ENCODE results near the gene ZFAND2A. TPM values are rescaled to one million over a fixed set of nuclear protein-coding genes. Genes with fewer than 3 reads are reported as not detected.

The ZFAND2A gene
- total RNA-seq, 2 experiments from 2014 or later = 92.3 to 92.5 TPM

DNA sequence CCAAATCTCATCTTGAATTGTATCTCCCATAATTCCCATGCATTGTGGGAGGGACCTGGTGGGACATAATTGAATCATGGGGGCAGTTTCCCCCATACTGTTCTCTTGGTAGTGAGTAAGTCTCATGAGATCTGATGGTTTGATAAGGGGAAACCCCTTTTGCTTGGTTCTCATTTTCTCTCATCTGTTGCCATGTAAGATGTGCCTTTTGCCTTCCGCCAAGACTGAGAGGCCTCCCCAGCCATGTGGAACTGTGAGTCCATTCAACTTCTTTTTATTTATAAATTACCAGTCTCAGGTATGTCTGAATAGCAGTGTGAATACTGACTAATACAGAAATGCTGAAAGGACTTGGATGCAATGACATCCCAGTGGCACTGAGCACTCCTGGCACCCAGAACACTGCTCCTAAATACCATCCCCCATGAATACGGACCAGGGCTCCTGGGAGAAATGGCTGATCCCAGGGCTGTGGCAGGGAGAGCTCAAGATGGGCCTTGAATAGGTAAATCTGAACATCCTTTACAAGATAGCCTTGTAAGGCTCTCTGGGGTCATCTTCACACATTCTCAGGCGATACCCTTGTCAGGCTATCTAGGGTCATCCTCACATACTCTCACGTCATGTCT, 19.4 kb downstream of the ZFAND2A start:
- Mint-ChIP-seq H3K27ac (no peak overlapping the region), H3K27me3 (no peaks in the 10 kb centered on the region), H3K4me3 (peak overlapping the region; percentile 74), H3K36me3 (ENCODE audit: low read depth) (no peaks in the 10 kb centered on the region), H3K9me3 (no peaks in the 10 kb centered on the region), H3K4me1 (ENCODE audit: low read depth) (peaks cover 19% of the 10 kb centered on the region)
- DNase-seq (no peak), ATAC-seq (ENCODE audit: poor library complexity) (no peak)
- intact Hi-C loops (cut with DNase I, micrococcal nuclease) = no loop called here
- H3K27ac ChIP-seq (ENCODE audit: low read depth in 1 of 2, low read length in 2 of 2) = no peak overlapping the region
- no peaks in the 10 kb centered on the region for H3K27me3 ChIP-seq (ENCODE audit: control insufficient read depth in 1 of 2, insufficient read depth in 2 of 2, low read length in 2 of 2)
- ChIA-PET POLR2A (interaction anchor here (4.4 kb wide), 1 partner anchor 20 kb away, joined by 33 read pairs; the partner anchor contains the start of gene ZFAND2A), CTCF (no interaction called here)
- H3K4me1 ChIP-seq (ENCODE audit: insufficient read depth, low read length) = peaks cover 20% of the 10 kb centered on the region
- no peak overlapping the region for H3K4me3 ChIP-seq (ENCODE audit: low read length)
- TF ChIP-seq, protein P1, sequence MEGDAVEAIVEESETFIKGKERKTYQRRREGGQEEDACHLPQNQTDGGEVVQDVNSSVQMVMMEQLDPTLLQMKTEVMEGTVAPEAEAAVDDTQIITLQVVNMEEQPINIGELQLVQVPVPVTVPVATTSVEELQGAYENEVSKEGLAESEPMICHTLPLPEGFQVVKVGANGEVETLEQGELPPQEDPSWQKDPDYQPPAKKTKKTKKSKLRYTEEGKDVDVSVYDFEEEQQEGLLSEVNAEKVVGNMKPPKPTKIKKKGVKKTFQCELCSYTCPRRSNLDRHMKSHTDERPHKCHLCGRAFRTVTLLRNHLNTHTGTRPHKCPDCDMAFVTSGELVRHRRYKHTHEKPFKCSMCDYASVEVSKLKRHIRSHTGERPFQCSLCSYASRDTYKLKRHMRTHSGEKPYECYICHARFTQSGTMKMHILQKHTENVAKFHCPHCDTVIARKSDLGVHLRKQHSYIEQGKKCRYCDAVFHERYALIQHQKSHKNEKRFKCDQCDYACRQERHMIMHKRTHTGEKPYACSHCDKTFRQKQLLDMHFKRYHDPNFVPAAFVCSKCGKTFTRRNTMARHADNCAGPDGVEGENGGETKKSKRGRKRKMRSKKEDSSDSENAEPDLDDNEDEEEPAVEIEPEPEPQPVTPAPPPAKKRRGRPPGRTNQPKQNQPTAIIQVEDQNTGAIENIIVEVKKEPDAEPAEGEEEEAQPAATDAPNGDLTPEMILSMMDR (IDR thresholded peaks at IDR 0.05) = no peak
- no peaks in the 10 kb centered on the region for H3K9me3 ChIP-seq (ENCODE audit: control insufficient read depth in 1 of 2, insufficient read depth in 1 of 2, low read length in 2 of 2)
- no peaks in the 10 kb centered on the region for H3K36me3 ChIP-seq (ENCODE audit: insufficient read depth, low read length)

DNA sequence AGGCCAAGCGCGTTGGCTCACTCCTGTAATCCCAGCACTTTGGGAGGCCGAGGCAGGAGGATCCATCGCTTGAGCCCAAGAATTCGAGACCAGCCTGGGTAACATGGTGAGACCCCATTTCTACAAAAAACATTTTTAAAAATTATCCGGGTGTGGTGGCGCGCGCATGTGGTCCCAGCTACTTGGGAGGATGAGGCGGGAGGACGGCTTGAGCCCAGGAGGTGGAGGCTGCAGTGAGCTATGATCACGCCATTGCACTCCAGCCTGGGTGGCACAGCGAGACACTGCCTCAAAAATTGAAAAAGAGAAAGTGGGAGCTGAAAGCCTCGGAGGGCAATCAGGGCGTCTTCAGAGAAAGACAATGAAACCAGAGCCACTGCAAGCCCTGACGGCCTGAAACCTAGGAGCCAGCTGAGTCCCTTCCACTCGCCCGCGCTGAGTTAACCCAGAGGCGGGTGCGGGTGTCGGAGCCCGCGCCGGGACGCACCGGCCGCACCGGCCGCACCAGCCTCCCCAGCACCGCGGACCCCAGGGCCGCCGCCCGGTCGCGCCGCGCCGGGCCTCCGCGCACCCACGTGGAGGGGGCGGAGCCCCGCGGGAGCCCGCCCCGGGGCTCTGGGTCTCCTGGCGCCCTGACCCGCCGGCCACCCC, 22.4 kb downstream of the ZFAND2A start:
- DNase-seq = no peak
- H3K4me3 ChIP-seq (ENCODE audit: low read length) = peak overlapping the region; percentile 62
- H3K27ac ChIP-seq (ENCODE audit: low read depth in 1 of 2, low read length in 2 of 2) = peak overlapping the region; percentile 50 to 65
- H3K4me3 Mint-ChIP-seq = peak overlapping the region; percentile 95
- H3K27me3 ChIP-seq (ENCODE audit: control insufficient read depth in 1 of 2, insufficient read depth in 2 of 2, low read length in 2 of 2) = no peaks in the 10 kb centered on the region
- TF ChIP-seq, protein P1 (IDR thresholded peaks at IDR 0.05) = no peak
- POLR2A ChIA-PET = interaction anchor here (0.8 to 4.4 kb wide), 5 partner anchors 23 to 162 kb away, joined by 4 to 33 read pairs (median 7); partner anchors contain the start of genes COX19 and ZFAND2A
- H3K27ac Mint-ChIP-seq = peak overlapping the region; percentile 71
- no peaks in the 10 kb centered on the region for H3K36me3 ChIP-seq (ENCODE audit: insufficient read depth, low read length)
- H3K9me3 Mint-ChIP-seq = no peaks in the 10 kb centered on the region
- H3K9me3 ChIP-seq (ENCODE audit: control insufficient read depth in 1 of 2, insufficient read depth in 1 of 2, low read length in 2 of 2) = no peaks in the 10 kb centered on the region
- H3K4me1 ChIP-seq (ENCODE audit: insufficient read depth, low read length) = peaks cover 20% of the 10 kb centered on the region
- peak; percentile 46 for ATAC-seq (ENCODE audit: poor library complexity)
- CTCF ChIA-PET = interaction anchor here (1.0 to 3.3 kb wide), 3 partner anchors 23 to 144 kb away, joined by 3 to 11 read pairs (median 6); partner anchors contain the start of gene ZFAND2A
- intact Hi-C loops (cut with DNase I, micrococcal nuclease) = loop anchor here (1.0 to 5.0 kb wide), 4 partner anchors 23 to 260 kb away; partner anchors contain the start of genes ZFAND2A (in 2 of the 2), COX19 (in 1 of the 2) and GET4 (in 1 of the 2)
- peaks cover 19% of the 10 kb centered on the region for H3K4me1 Mint-ChIP-seq (ENCODE audit: low read depth)
- H3K36me3 Mint-ChIP-seq (ENCODE audit: low read depth) = peaks cover 5% of the 10 kb centered on the region
- no peaks in the 10 kb centered on the region for H3K27me3 Mint-ChIP-seq

DNA sequence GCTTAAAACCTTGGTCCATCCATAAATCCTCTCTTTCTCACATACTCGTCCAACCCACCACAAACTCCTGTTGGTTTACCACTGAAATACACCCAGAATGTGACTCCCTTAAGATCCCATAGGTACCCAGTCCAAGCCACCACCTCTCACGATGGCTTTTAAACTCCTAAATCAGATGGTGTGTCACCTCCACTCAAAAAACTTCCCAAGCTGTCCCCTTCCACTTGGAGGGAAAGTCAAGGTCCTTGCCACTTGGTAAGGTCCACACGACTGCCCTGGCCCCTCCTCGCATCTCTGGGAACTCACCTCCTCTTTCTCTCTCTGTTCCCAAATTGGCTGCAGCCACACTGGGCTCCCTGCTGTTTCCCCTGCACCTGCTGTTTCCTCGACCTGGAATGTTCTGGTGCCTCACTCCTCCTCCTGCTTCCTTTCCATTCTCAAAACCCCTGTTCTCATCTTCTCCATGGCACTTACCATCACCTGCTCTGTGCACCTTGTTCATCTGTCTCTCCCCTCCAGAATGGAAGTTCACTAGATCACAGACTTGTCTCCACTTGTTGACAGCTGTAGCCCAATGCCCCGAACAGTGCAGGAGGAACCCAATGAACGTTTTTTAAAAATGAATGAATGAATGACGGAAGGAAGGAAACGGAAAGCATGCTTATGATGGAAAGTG, 23.0 kb downstream of the ZFAND2A start:
- Mint-ChIP-seq H3K27me3 (no peaks in the 10 kb centered on the region), H3K4me3 (peak overlapping the region; percentile 88), H3K9me3 (no peaks in the 10 kb centered on the region), H3K27ac (peak overlapping the region; percentile 71), H3K36me3 (ENCODE audit: low read depth) (peaks cover 6% of the 10 kb centered on the region), H3K4me1 (ENCODE audit: low read depth) (peaks cover 19% of the 10 kb centered on the region)
- Histone ChIP-seq H3K9me3 (ENCODE audit: control insufficient read depth in 1 of 2, insufficient read depth in 1 of 2, low read length in 2 of 2) (no peaks in the 10 kb centered on the region), H3K36me3 (ENCODE audit: insufficient read depth, low read length) (no peaks in the 10 kb centered on the region), H3K4me3 (ENCODE audit: low read length) (peak overlapping the region; percentile 62), H3K27me3 (ENCODE audit: control insufficient read depth in 1 of 2, insufficient read depth in 2 of 2, low read length in 2 of 2) (no peaks in the 10 kb centered on the region), H3K4me1 (ENCODE audit: insufficient read depth, low read length) (peaks cover 20% of the 10 kb centered on the region), H3K27ac (ENCODE audit: low read depth in 1 of 2, low read length in 2 of 2) (no peak overlapping the region)
- DNase-seq = no peak
- ChIA-PET CTCF (interaction anchor here (3.3 kb wide), 1 partner anchor 144 kb away, joined by 11 read pairs; no protein-coding TSS in a partner anchor), POLR2A (interaction anchor here (4.4 kb wide), 1 partner anchor 23 kb away, joined by 33 read pairs; the partner anchor contains the start of gene ZFAND2A)
- ATAC-seq (ENCODE audit: poor library complexity) = no peak
- TF ChIP-seq, protein P1 (IDR thresholded peaks at IDR 0.05) = no peak
- intact Hi-C loops (cut with DNase I, micrococcal nuclease) = loop anchor here (5.0 kb wide), 3 partner anchors 35 to 260 kb away; partner anchors contain the start of genes COX19 (in 1 of the 2) and GET4 (in 1 of the 2)

All from CD4-positive, alpha-beta T cell (primary cell).